Tongue (tissue), 2 donors: ENCODE measurements around the gene TCF7L1. TPM values are rescaled to one million over a fixed set of nuclear protein-coding genes. Genes with fewer than 3 reads are reported as not detected.
"Not testable (repeated sequence)": the region's sequence is repeated elsewhere in the genome, so short reads cannot be mapped to it uniquely, and the experiment has no call there.

Source experiments
- DNase-seq: peaks from one replicate; pipeline ENCODE4 v3.0.0-alpha.2; 2015
- total RNA-seq: library from RNA; depleted of rRNA; stranded (reverse); fragments of >200 nt; gene quantifications from one replicate; pipeline ENCODE4 v1.2.3, GENCODE V29; 2014

Gene TCF7L1
- total RNA-seq, 1 donor from 2014 or later, result 11.1 TPM

- no peak for DNase-seq
Observed at GRCh38 chr2:85286918-85287317, 153.7 kb downstream of the TCF7L1 start.

- no peak for DNase-seq
Observed at GRCh38 chr2:85287721-85288120, 154.5 kb downstream of the TCF7L1 start.

- DNase-seq, result no peak
Observed at GRCh38 chr2:85288244-85288725, 155.1 kb downstream of the TCF7L1 start.

- no peak for DNase-seq
Observed at GRCh38 chr2:85291425-85292023, 158.3 kb downstream of the TCF7L1 start.

GRCh38 chr2:85302121-85302520, 168.9 kb downstream of the TCF7L1 start:
- no peak for DNase-seq

GRCh38 chr2:85303780-85304531, 170.8 kb downstream of the TCF7L1 start:
- no peak for DNase-seq

GRCh38 chr2:85307527-85307897, 174.3 kb downstream of the TCF7L1 start:
- DNase-seq, result no peak

GRCh38 chr2:85308201-85308600, 175.0 kb downstream of the TCF7L1 start:
- no peak for DNase-seq

- DNase-seq, result peak; percentile 88
Observed at GRCh38 chr2:85308896-85309555, 175.8 kb downstream of the TCF7L1 start.

- no peak for DNase-seq
Observed at GRCh38 chr2:85309699-85310321, 176.6 kb downstream of the TCF7L1 start.

GRCh38 chr2:85310330-85310729, 177.1 kb downstream of the TCF7L1 start:
- no peak for DNase-seq

GRCh38 chr2:85312404-85312803, 179.2 kb downstream of the TCF7L1 start:
- no peak for DNase-seq

- no peak for DNase-seq
Observed at GRCh38 chr2:85314884-85315242, 181.7 kb downstream of the TCF7L1 start.

- DNase-seq, result not testable (repeated sequence)
Observed at GRCh38 chr2:85315921-85316320, 182.7 kb downstream of the TCF7L1 start.

- peak; percentile 84 for DNase-seq
Observed at GRCh38 chr2:85318222-85319074, 185.3 kb downstream of the TCF7L1 start.

- DNase-seq, result no peak
Observed at GRCh38 chr2:85319796-85320195, 186.6 kb downstream of the TCF7L1 start.

GRCh38 chr2:85323351-85323987, 190.3 kb downstream of the TCF7L1 start:
- no peak for DNase-seq

- DNase-seq, result not testable (repeated sequence)
Observed at GRCh38 chr2:85323988-85324367, 190.8 kb downstream of the TCF7L1 start.

GRCh38 chr2:85324639-85325465, 191.7 kb downstream of the TCF7L1 start:
- no peak for DNase-seq

GRCh38 chr2:85325466-85325811, 192.2 kb downstream of the TCF7L1 start:
- no peak for DNase-seq
